ENCODE measurements around the gene TRAPPC6A.

TRAPPC6A gene

GRCh38 chr19:45163156-45163555, 14.9 kb downstream of the TRAPPC6A start:
- no peak for DNase-seq (ENCODE audit: low read depth)
- no peak for TF ChIP-seq CTCF (conservative IDR thresholded peaks at IDR 0.05; ENCODE audit: low read length)
- H3K4me3 ChIP-seq (ENCODE audit: low read length) = no peak overlapping the region

GRCh38 chr19:45162608-45163143, 15.4 kb downstream of the TRAPPC6A start:
- DNase-seq (ENCODE audit: low read depth) = no peak
- no peak overlapping the region for H3K4me3 ChIP-seq (ENCODE audit: low read length)
- TF ChIP-seq CTCF (conservative IDR thresholded peaks at IDR 0.05; ENCODE audit: low read length) = no peak

- DNase-seq (ENCODE audit: low read depth) = no peak
- H3K4me3 ChIP-seq (ENCODE audit: low read length) = no peak overlapping the region
- peak; percentile 57 for TF ChIP-seq CTCF (conservative IDR thresholded peaks at IDR 0.05; ENCODE audit: low read length)
Measured at GRCh38 chr19:45161738-45162607, 16.1 kb downstream of the TRAPPC6A start.

- no peak within 1 kb of the TSS for H3K4me3 ChIP-seq (ENCODE audit: low read length)
- DNase-seq (ENCODE audit: low read depth) = no peak
- TF ChIP-seq CTCF (conservative IDR thresholded peaks at IDR 0.05; ENCODE audit: low read length) = no peak
Measured at GRCh38 chr19:45160870-45161737, 16.9 kb downstream of the TRAPPC6A start, which contains the start of gene NKPD1. NKPD1 (minus strand) TSS chr19:45160982; CDS start chr19:45160150, 832 bp downstream.

- TF ChIP-seq CTCF (conservative IDR thresholded peaks at IDR 0.05; ENCODE audit: low read length) = no peak
- H3K4me3 ChIP-seq (ENCODE audit: low read length) = no peak overlapping the region
- DNase-seq (ENCODE audit: low read depth) = no peak
Measured at GRCh38 chr19:45159971-45160324, 18.1 kb downstream of the TRAPPC6A start.

GRCh38 chr19:45159210-45159970, 18.6 kb downstream of the TRAPPC6A start:
- DNase-seq (ENCODE audit: low read depth) = no peak
- TF ChIP-seq CTCF (conservative IDR thresholded peaks at IDR 0.05; ENCODE audit: low read length) = no peak
- no peak overlapping the region for H3K4me3 ChIP-seq (ENCODE audit: low read length)

Measured in AG10803 (cell line).